Stimulated activated CD8-positive, alpha-beta memory T cell treated with anti-CD3 and anti-CD28 coated beads, Interleukin-15, amount 100 ng/mL, for 48 hours (primary cell): ENCODE data around the gene SCGB3A1.

Source experiments
- DNase-seq, 2 donors: peaks; one replicate each; pipeline ENCODE4 v3.0.0-alpha.2; 2020; ENCODE audit warnings: low read depth in 2 of 2

SCGB3A1 gene

DNA sequence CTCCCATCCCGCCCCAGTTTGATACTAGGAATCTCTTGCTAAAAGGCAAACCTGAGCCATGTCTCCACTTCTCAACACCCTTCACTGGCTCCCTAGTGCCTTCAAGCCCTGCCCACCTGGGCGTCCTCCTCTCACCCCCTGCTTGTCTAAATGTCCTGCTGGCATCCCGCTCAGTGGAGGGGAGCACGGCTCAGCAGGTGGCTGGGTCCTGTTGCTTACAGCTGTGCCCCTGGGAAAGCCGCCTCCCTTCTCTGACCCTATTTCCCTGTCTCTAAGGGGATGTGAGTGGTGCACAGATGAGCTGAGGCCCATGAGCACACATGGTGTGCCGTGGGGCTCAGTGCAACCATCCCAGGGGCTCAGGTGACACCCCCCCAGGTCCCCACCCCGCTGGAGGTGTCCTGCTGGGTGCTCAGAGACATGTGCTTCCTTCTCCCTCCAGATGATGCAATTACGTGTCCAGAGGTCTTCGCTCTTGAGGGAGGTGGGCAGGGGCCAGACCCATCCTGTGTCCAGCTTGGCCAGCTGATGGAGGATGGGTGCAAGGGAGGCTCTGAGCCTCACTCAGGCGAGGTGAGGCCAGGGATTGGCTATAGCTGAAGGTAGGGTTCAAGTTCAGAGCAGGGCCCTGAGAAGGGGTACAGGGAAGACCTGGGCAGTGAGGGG is 34.0 kb upstream of the SCGB3A1 start:
- no peak for DNase-seq

DNA sequence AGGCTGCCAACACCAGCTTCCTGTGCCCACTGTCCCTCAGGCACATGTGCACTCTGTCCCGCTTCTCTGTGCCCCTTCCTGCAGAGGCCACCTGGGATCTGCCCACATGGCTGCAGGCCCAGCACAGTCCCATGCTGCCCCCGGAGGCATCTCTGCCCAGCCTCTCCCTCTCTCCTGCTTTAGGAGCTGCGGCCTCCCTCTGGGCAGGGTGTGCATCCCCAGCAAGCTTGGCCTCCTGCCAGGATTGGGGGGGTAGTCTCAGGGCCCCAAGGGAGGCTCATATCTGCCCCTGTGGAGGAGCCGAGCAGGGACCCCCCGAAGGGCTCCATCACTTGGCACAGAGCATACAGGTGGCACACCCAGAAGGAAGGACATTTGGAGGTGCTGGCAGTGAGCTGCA is 33.3 kb upstream of the SCGB3A1 start:
- no peak for DNase-seq

DNA sequence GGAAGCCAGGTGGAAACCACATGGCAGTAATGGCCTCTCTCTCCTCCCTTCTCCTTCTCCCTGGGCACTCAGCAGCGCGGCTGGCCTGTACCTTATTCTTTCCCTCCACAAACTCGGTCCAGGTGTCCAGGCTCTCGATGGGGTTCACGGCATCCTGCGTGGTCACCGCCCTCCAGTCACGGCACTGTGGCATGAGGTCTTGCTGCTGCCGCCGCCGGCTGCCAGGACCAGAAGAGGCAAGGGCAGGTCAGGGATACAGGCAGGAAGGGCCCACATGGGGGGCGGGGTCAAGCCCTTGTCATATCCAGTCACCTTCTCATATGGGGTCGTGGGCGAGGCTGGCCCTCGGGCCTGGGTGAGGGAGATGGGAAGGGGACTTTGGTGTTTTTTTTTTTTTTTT is 32.5 kb upstream of the SCGB3A1 start:
- DNase-seq: no peak

DNA sequence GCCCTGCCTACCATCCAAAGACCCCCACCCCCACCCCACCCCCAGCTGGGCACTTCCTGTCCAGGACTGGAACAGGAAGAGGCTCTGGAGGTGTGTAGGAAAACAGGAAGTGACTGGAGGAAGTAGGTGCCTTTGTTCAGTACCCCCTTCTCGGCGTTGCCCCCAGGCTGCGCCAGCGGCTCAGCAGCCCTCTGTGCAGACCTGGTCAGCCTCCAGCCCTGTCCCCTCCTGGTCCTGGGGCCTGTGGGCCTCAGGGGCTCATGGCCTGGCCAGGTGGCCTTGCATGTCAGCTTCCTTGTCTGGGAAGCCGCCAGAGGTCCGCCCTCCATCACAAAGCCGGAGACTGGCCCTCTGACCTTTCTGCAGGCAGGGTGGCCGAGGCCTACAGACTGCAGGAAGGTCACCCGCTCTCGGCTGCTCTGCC is 32.1 kb upstream of the SCGB3A1 start:
- DNase-seq: no peak

DNA sequence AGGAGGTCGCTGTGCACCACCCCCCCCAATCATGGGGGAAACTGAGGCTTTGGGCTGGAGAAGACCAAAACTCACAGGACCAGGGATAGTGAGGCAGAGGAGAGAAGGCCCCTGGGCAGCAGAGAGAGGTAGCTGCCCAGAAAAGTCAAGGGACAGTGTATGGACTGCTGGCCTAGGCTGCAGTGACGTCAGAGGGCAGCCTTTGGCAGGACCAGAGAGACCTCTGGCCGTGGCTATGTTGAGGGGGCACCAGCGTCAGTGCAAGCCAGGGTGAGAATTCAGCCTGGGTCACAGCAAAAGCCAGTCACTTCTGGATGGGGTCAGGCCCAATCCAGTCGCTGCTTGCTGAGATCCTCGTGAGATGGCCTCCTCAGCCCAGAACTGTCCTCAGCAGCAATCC is 31.6 kb upstream of the SCGB3A1 start:
- DNase-seq: no peak

DNA sequence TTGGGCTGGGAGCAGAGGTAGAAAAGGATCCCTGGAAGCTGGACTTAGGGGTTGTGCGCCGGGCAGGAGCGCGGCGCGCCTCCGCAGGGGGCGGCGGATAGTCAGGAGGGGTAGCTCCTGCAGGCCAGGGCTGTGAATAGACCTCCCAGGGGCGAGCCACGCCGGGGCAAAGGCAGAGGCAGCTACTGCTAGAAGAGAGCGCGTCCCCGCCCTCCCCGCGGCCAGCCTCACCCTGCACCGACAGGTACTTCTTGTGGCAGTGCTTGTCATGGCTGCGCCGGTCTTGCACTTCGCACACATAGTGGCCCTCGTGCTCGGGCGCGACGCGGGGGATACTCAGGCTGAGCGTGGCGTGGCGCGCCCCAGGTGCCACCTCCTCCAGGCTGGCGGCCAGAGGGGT is 30.0 kb upstream of the SCGB3A1 start:
- DNase-seq: no peak

DNA sequence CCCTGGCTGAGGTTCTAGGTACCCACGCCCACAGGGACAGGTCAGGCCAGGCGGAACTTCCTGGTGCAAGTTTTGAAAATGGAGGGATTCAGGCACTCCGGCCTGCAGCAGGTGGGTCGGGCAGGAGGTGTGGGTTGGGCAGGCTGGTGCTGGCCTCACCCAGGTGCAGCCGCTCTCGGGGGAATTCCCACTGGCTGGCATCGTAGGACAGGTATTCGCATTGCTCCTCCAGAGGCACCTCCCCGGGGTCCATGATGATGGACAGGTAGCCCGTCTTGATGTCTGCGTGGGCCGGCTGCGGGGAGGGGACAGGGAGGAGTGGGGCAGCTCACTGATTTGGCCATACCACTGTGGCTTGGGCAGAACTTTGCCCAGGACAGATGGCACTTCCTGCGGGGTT is 28.7 kb upstream of the SCGB3A1 start:
- DNase-seq: no peak

DNA sequence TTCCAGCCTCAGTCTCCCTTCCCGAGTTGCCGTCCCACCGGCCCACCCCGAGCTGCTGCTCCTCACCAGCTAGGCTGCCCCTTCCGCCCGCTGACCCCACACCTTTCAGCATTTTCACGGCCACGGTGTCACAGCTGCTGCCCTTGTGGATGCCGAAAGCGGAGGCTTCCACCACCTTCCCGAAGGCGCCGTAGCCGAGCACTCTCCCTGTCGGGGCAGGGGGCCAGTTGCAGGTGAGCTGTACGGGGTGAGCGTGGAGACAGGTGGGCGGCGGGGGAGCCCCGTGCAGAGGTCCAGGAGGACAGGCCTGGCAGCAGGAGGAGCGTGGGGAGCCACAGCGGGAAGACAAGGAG is 28.2 kb upstream of the SCGB3A1 start:
- no peak for DNase-seq

DNA sequence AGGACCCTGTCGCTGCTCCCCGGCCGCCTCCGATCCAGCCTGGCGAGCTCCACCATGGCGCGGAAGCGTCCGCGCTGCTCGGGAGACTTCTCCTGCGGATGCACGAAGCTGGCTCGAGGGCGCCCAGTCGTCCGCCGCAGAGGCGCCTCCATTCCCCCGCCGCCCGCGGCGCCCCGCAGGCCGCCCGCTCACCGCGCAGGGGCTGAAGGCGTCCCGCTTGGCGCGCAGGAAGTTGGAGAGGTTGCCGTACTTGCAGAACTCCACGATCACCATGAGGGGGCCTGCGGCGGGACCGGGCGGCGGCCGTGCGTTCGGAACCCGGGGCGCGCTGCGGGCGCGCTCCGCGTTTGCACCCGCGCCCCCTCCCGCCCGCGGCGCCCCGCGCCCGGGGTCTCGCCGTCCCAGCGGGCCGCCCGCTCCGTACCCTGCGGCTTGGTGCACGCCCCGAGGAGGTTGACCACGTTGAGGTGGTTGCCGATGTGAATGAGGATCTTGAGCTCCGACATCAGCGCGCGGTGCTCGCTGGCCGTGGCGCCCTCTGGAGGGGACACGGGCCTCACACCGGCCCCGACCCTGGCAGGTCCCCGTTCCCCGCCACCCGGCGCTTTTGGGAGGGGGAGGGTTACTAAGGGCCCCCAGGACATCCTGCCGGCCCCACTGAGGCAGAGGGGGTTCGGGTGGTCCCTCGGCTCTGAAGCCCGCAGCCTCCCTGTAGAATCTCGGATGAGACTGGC is 27.7 kb upstream of the SCGB3A1 start:
- DNase-seq: peak; percentile 14 to 16

DNA sequence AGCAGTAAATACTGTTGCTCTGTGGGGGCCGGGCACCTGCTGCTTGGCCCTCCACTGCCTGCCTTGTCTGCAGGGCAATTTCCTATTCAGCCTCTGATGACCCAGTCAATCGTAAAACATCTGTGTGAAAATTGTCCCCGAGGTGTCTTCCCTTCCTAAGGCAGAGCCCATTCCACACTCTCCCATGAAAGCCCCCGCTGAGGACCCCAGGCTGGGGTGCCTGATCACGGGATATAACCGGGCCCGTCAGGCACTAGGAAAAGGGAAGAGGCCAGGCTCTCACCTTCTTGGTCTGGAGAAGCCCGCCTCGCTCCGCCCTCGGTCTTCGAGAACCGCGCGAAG is 27.2 kb upstream of the SCGB3A1 start:
- DNase-seq: no peak

DNA sequence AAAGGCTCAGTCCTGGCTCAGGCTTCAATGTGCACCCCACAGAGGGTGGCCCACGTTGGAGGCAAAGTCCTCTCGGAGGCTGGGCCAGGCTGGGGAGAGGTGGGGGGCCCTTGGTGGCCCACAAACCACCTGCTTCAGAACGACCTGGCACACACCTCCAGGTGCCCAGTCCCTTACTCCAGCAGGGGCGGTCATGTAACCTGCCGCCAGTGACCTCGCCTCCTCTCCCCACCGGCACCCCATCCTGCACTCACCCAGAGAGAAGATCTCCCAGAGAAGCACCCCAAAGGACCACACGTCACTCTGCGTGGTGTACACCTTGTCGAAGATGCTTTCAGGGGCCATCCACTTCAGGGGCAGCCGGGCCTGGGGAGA is 22.5 kb upstream of the SCGB3A1 start:
- no peak for DNase-seq

DNA sequence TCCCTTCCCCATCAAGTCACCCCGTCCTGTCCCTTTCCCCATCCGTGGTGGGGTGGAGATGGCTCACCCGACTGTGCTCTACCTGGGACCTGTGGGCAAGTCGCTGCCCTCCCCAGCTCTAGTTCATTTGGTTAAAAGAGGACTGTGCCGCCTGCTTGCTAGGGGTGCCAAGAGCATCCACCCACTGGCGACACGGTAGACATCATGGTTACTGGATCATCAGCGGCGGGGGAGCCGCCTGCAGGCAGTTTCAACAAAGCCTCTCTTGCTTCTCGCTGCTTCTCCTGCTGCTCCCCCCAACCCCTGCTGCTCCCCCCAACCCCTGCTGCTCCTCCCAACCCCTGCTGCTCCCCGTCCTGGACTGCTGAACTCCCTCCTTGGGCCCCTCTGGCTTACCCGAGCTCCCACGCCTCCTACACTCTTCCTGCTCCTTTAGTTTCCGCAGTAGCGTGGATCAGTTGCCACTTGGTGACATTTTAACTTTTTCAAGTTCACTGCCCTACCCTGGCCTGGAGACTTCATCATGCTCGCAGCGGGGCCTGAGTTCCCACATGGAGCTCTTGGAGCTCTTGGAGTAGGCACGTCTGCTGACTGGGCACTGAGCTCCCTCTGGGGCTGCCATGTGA is 22.0 kb upstream of the SCGB3A1 start:
- DNase-seq: no peak

DNA sequence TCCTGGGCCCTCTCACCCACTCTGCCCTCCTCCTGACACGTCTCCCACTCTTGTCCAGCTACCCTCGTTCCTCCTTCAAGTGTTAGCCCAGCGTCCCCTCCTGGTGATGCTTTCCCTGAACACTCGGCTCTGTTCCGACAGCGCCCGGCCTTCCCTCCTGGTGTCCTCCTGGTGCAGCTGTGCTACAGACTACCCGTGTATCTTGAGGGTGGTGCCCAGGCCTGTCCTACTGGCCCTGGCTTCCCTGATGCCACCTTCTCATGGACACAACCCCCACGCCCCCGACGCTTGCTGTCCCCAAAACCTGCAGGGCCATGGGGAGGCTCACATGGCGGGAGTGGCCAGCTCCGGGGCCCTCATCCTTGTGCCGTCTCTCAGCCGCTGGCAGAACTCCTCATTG is 21.4 kb upstream of the SCGB3A1 start:
- no peak for DNase-seq

DNA sequence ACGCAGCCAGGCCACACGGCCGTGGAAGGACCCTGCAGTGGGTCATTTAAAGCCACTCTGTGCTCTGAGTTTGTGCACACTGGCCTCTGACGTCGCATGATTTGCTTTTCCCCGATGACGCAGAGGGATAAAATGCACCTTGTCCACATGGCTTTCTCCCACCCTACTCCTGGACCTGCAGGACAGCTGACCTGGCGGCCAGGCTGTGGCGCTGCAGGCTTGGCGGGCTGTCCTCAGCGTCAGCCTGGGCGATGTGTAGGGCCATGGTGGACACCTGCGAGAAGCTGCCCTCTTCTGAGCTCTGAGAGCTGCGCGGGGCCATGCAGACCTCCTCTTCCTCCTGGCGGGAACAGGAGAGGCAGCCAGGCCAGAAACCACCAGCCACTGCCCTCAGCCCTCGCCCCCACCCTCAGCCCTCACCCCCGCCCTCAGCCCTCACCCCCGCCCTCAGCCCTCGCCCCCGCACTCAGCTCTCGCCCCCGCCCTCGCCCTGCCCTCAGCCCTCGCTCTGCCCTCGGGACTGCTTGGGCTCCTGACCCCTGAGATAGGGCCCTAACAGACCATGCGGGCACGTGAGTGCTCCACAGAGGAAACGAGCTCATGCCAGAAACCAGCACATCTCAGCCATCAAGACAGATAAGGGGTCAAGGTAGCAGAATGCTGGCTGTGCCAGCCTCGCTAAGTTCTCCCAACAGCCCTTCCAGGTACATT is 20.0 kb upstream of the SCGB3A1 start:
- no peak for DNase-seq

DNA sequence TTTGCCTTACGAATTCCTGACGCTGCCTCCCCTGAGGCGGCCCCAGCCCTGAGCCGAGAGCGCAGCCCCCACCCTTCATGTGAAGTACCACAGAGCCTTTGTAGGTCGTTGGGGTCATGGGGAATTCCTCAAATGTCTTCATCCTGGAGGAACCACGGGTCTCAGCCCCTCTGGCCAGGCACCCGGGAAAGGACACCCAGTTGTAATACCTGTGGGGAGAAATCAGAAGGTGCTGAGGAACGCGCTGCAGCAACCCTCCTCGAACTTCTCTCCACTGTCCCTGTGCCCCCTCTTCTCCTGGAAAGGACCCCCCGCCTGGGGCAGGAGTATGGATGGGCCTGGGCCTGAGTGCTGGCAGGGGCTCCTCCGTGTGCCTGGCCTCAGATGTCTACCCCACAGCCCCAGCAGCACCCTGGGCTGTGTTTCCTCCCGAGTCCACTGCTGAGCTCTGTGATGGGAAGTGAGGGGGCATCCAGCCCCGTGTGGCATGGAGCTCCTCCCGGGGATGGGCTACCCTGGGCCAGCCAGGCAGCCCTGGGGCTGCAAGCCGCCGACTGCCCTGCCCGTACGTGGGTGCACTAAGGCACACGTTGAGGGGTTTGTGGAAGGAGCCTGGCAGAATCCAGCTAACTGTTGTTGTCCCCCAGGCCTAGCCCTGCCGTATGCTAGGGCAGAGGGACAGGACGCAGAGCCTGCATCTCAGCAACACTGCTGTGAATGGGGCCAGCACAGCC is 18.7 kb upstream of the SCGB3A1 start:
- no peak for DNase-seq

DNA sequence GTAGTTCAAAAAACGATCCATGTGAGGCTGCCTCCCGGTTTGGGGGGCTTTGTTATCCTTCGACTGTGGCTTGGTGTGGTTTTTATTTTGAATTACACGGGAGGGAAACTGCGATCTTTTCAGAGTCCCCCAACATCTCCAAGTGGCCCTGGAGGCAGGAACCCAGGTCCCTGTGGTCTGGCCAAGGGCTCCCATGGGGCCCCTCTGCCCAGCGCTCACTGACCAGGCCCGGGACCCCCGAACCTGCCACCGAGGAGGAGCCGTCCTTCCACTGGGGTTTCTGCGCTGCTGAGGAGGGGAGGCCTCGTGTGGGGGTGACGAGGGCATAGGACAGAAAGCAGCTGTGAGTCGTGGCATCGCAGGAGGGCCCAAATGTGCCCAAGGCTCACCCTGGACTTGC is 18.1 kb upstream of the SCGB3A1 start:
- DNase-seq: no peak

DNA sequence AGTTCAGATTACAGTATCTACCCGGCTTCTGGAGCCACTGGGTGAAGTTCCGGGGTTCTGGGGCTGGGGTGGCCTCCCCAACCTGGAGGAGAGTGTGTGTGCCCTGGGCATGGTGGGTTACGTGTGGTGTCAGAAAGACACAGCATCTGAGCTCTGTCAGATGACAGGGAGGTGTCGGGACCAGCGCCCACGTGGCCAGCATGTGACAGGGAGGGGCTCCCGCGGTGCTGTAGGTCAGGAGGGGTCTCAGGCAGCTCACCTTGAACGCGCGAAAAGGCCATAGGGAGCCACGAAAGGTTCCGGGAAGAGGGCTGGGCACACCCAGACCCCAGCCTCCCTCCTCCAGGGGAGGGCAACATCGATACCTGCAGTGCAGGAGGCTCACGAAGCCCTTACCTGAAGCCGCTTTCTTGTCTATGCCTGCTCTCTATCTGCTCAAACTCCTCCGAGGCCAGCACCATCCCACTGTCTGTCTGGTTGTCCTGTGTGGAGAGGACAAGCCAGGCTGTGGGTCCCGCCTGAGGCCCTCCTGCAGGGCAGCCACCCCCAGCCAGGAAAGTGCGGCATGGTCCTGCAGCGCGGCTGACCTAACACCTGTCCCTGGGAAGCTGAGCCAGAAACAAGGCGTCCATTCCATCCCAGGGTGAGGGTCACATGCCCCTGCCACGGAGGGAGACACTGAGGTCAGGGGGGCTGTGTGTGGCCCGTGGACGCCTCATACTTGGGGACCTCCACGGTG is 17.4 kb upstream of the SCGB3A1 start:
- no peak for DNase-seq

DNA sequence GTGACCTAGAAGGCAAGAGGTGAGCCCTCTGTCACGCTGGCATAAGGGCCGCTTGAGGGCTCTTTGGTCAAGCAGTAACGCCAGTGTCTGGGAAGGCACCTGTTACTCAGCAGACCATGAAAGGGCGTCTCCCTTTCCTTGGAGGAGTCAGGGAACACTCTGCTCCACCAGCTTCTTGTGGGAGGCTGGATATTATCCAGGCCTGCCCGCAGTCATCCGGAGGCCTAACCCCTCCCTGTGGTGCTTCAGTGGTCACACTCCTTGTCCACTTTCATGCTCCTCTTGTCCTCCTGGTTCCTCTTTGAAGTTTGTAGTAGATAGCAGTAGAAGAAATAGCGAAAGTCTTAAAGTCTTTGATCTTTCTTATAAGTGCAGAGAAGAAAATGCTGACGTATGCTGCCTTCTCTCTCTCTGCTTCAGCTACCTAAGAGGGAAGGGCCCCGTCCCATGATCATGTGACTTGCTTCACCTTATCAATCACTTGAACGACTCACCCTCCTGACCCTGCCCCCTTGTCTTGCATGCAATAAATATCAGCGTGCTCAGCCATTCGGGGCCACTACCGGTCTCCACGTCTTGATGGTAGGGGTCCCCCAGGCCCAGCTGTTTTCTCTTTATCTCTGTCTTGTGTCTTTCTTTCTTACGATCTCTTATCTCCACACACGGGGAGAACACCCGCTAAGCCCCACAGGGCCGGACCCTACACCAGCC is 16.7 kb upstream of the SCGB3A1 start:
- no peak for DNase-seq

DNA sequence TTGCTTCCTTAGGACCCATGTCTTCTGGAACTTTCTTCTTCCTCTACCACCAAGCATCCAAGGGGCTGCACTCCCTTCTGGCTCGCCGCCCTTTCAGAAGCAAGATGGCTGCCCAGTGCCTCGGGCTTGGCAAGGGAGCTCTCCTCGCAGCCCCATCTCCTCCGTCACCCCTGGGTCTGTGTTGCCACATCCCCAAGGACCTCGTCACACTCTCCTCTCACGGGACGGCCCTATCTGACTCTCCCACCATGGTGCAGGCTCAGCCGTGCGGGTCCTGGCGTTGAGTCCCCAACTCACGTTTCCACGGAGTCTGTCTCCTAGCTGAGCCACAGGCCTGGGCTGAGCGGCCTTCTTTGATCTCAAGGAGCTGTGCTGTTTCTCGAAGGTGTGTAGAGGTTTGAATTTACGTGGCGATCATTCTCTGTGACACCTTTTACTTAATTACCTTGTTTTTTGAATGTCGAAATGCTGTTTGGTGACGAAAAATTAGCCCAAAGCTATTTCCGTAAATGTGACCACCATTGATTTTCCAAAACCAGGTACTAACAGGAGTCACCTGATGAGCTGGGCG is 15.0 kb upstream of the SCGB3A1 start:
- no peak for DNase-seq

DNA sequence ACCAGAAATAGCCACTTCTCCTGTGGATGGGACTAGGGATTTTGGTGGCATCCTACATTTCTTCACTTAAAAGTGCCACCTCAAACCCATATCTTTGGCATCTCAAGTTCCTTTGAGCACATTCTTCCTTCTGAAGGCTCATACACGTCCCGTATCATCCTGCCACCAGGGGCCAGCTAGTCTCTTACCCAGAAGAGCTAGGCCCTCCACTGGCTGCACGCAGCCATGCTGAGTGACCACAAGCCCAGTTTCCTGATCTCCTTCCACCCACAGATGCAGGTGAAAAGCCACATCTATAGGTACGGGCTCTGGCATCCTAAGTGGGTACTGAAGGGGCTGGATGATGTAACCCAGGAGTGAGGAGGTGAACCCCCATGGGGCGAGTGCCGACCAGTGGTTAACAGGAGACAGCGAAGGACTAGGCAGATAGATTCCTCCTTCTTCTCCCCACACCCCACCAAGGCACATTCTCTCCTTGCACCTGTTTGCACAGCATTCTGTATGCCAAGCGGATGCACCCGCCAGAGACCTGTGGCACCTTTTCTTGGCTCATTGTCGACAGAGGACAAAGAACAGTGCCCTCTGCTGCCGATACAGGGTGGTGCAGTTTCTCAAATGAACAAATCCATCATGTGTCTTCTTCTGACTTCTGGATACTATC is 14.4 kb upstream of the SCGB3A1 start:
- peak; percentile 26 to 35 for DNase-seq
